IPS-18a (cell line): Measurements from ENCODE around the gene SCARF1.
A peak's percentile ranks its signal among the peaks of the same experiment; 100 is the strongest.

Experiments used
- H3K27ac ChIP-seq: one replicate; pipeline ENCODE4 v1.5.1; 2013; ENCODE audit warnings: low read length
- H3K27me3 ChIP-seq: one replicate; pipeline ENCODE4 v1.6.1; 2013; ENCODE audit warnings: mild to moderate bottlenecking, low read length; ENCODE audit not compliant: control insufficient read depth, insufficient read depth
- H3K36me3 ChIP-seq: one replicate; pipeline ENCODE4 v1.6.1; 2013; ENCODE audit warnings: low read depth, low read length; ENCODE audit not compliant: control insufficient read depth
- H3K4me1 ChIP-seq: one replicate; pipeline ENCODE4 v1.6.1; 2013; ENCODE audit warnings: low read depth, low read length; ENCODE audit not compliant: control insufficient read depth
- H3K4me3 ChIP-seq: one replicate; pipeline ENCODE4 v1.5.1; 2013; ENCODE audit warnings: low read length
- H3K9ac ChIP-seq: one replicate; pipeline ENCODE4 v1.6.1; 2013; ENCODE audit warnings: mild to moderate bottlenecking, low read length, moderate library complexity
- H3K9me3 ChIP-seq: one replicate; pipeline ENCODE4 v1.6.1; 2013; ENCODE audit warnings: low read depth, low read length; ENCODE audit not compliant: control insufficient read depth

The SCARF1 gene

DNA sequence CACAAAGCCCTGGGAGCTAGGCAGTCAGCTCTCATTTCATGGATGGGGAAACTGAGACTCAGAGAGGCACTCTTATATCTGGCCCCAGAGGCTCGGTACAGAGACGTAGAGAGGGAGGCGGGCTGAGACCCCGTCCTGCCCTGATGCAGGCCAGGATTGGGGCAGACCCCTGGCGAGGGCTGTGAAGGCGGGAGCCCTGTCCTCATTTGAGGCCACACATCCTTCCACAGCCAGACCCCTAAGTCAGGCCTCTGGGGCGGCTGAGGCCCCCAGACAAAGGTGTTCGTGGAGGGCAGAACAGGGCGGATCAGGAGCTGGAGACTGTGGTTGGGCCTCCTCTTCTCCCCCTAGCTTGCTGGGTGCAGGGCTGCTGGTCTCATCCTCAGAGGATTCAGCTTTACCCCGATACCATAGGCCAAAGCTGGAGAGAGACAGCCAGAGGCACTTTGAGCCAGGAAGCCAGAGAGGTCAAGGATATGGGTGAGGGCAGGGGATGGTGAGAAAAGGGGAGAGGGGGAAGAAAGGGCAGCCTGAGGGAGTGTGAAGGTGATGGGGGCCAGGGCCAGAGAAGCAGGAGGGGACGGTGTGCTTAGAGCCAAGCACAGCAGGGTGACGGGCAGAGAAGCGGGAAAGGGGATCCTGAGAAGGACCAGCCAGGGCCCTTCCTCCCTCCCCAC is 805 bp upstream of the SCARF1 start:
- H3K4me3 ChIP-seq = no peak overlapping the region
- peaks cover 20% of the 10 kb centered on the region for H3K27me3 ChIP-seq
- peaks cover 9% of the 10 kb centered on the region for H3K36me3 ChIP-seq
- H3K9ac ChIP-seq = no peak overlapping the region
- H3K27ac ChIP-seq = no peak overlapping the region
- H3K9me3 ChIP-seq = no peaks in the 10 kb centered on the region
- peaks cover 9% of the 10 kb centered on the region for H3K4me1 ChIP-seq

DNA sequence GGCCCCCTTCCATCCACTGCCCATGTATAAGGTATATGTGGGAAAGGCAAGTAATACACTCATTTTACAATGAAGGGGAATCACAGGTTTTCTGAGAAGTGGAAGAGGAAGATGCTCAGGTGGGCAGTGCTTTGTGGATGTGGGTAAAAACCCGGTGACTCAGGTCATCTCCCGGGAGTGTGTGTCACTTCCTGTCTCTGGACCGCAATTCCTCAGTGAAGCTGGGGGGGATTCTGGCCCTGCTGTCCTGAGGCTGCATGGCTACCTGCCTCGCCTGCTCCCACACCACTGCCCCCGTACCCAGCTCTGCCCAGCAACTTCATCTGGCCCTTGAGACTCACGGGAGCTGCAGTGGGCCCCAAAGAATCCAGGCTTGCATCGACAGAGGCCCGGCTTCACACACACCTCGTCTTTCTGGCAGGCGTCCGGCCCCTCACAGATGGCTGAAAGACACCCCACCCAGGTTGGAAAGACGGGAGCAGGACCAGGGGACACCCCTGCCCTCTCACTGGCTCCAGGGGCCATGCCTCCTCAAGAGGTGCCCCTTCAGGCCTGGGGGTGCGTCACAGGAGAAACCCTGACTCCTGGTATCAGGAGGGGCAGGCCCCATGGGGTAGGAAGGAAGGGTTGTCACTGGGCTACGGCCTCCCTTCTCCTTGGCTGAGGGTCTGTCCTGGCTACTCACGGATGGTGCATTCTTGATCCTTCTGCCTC is 882 bp downstream of the SCARF1 start:
- Histone ChIP-seq H3K9me3 (no peaks in the 10 kb centered on the region), H3K9ac (no peak overlapping the region), H3K36me3 (no peaks in the 10 kb centered on the region), H3K27ac (no peak overlapping the region), H3K27me3 (peaks cover 20% of the 10 kb centered on the region), H3K4me3 (no peak overlapping the region), H3K4me1 (peaks cover 5% of the 10 kb centered on the region)

DNA sequence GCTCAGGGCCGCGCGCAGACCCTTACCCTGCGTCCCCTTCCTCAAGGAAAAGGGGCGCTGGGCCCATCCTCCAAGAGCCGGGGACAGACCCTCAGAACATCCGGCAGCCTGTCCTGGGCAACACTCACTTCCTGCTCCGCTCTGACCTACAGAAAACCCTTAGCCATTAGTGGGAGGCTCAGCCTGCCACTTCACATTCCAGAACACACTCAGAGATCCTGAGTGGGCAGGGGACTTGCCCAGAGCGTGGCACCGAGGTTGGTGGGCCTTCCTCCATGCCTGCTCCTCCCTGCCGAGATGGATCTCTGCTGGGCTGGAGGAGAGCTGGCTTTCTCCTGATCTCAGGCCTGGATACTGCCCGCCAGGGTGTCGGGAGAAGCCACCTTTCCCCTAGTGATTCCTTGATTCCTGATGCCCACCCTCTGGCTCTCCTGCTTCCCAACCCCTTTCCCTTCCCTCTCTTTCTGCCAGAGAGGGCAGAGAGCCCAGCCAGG is 1.5 kb downstream of the SCARF1 start:
- Histone ChIP-seq H3K4me1 (peaks cover 5% of the 10 kb centered on the region), H3K36me3 (no peaks in the 10 kb centered on the region), H3K9me3 (no peaks in the 10 kb centered on the region), H3K9ac (no peak overlapping the region), H3K27me3 (peaks cover 20% of the 10 kb centered on the region), H3K4me3 (peak overlapping the region; percentile 45), H3K27ac (no peak overlapping the region)

DNA sequence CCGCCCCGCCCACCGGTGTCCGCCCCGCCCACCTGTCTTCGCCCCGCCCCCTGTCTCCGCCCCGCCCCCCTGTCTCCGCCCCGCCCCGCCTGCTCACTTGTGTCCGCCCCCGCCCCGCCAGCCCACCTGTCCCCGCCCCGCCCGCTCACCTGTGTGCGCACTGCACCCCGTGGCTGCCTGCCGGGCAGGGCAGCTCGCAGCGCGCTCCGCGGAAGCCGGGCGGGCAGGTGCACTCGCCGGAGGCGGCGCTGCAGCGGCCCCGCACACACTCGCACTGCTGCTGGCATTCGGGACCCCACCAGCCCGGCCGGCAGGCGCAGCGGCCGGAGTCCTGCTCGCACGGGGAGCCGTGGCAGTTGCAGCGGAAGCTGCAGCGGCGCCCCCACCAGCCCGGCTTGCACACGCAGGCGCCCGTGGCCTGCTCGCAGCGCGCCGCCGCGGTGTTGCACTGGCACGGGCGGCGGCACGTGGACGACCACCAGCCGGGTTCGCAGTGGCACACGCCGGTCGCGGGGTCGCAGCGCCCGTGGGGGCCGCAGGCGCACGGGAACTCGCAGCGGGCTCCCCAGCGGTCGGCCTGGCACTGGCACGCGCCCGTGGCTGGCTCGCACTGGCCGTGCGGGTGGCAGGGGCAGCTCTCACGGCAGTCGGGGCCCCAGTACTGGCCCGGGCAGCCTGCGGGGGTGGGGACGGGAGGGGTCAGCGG is 2.1 kb downstream of the SCARF1 start:
- H3K27ac ChIP-seq = no peak overlapping the region

DNA sequence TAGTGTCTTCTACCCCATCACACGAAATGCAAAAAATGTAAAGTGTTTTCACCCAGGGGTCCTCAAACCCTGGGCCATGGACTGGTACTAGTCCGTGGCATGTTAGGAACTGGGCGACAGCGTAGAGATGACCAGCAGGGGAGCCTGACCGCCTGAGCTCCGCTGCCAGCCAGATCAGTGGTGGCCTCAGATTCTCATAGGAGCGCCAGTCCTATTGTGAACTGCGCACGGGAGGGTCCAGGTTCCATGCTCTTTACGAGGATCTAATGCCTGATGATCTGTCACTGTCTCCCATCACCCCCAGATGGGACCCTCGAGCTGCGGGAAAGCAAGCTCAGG is 4.5 kb downstream of the SCARF1 start:
- no peaks in the 10 kb centered on the region for H3K36me3 ChIP-seq
- H3K27ac ChIP-seq = no peak overlapping the region
- H3K4me3 ChIP-seq = no peak overlapping the region
- no peaks in the 10 kb centered on the region for H3K9me3 ChIP-seq
- no peak overlapping the region for H3K9ac ChIP-seq
- H3K4me1 ChIP-seq = peaks cover 5% of the 10 kb centered on the region
- peaks cover 12% of the 10 kb centered on the region for H3K27me3 ChIP-seq

More for the DNA sequence above, 2.1 kb downstream of the SCARF1 start:
- H3K36me3 ChIP-seq = no peaks in the 10 kb centered on the region
- H3K4me3 ChIP-seq = peak overlapping the region; percentile 45
- H3K27me3 ChIP-seq = peaks cover 20% of the 10 kb centered on the region
- peaks cover 5% of the 10 kb centered on the region for H3K4me1 ChIP-seq
- H3K9me3 ChIP-seq = no peaks in the 10 kb centered on the region
- no peak overlapping the region for H3K9ac ChIP-seq

DNA sequence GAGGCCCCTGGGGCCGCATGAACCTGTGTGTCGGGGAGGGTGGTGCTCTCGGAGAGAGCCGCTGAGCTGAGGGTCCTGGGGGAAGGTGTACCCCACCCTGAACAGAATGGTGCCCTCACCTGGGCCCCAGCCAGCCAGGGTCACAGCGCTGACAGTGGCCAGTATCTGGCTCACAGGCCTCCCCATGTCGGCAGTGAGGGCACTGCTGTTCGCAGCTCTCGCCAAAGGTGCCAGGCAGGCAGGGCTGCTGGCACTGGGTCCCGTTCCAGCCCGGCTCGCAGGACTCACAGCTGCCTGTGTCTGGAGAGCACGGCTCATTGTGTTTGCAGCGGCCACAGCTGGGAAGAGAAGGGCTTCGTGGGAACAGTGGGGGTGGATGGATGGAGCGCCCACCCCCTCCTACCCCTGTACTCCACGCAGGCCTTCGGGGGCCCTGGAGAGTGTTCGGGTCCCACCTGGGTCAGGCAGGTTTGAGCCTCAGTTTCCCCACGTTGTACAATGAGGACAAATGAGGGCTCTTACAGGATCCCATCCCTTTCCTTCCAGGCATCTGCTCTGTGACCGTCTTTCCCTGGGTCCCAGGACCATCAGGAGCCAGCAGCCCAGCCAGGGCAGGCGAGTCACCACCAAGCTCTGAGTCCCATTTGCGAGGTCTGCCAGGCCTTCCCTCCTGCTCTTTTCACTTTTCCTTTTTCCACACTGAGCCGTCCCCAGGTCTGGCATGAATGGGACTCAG is 5.0 kb downstream of the SCARF1 start:
- Histone ChIP-seq H3K27ac (no peak overlapping the region), H3K4me1 (peaks cover 5% of the 10 kb centered on the region), H3K9me3 (no peaks in the 10 kb centered on the region), H3K36me3 (no peaks in the 10 kb centered on the region), H3K9ac (no peak overlapping the region), H3K27me3 (peaks cover 12% of the 10 kb centered on the region), H3K4me3 (no peak overlapping the region)

DNA sequence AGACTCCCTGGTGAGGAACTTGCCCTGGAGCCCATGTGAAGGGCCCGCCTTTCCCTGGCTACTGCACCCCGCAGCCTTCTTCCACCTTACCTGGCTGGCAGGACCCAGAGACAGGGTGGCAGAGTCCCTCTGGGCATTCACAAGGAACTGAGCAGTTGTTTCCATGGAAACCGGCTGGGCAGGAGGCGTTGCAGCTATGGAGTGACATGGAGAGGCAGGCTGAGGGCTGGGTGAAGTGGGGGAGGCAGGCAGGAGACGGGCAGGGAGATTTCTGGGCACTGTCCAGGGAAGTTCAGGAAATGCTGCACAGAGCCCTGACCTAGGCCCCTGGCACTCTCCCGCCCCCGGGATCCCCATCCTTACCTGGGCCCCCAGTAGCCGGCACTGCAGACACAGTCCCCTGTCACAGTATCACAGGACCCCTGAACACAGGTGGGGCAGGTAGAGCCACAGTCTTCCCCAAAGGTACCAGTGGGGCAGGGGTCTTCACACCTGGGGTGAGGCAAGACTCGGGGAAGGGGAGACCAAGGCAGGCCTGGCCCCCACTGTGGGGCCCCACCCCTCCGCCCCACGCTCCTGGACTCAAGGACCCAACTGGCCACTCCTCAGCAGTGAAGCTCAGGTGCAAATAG is 5.9 kb downstream of the SCARF1 start:
- Histone ChIP-seq H3K4me1 (peaks cover 5% of the 10 kb centered on the region), H3K9me3 (no peaks in the 10 kb centered on the region), H3K9ac (no peak overlapping the region), H3K4me3 (no peak overlapping the region), H3K36me3 (no peaks in the 10 kb centered on the region), H3K27ac (no peak overlapping the region), H3K27me3 (peaks cover 11% of the 10 kb centered on the region)

DNA sequence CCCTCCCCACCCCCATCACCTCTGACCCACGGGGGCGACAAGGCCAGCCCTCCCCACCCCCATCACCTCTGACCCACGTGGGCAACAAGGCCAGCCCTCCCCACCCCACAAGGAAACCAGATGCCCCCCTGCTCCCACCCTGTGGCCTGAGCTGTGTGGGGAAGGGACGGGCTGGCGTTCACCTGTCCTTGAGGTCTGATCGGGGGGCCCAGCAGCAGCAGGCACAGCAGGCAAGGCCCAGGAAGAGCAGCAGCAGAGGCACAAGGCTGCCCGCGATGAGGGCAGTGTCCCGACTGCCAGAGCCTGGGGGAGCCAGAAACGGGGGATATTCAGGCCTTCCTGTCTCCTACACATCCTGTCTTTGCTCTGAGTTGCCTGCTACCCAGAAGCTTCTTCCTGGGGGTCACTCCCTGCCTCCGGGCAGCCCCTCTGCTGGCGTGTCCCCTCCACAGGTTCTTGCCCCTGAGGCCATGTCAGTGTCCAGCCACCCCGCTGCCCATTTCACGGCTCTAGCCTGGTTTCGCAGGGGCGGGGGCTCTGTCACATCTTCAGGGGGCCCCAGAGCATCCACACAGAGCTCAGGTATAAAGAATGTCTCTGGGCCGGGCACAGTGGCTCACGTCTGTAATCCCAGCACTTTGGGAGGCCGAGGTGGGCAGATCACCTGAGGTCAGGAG is 6.8 kb downstream of the SCARF1 start:
- no peaks in the 10 kb centered on the region for H3K36me3 ChIP-seq
- no peak overlapping the region for H3K4me3 ChIP-seq
- no peaks in the 10 kb centered on the region for H3K9me3 ChIP-seq
- H3K4me1 ChIP-seq = no peaks in the 10 kb centered on the region
- peaks cover 2% of the 10 kb centered on the region for H3K27me3 ChIP-seq
- H3K9ac ChIP-seq = no peak overlapping the region
- H3K27ac ChIP-seq = no peak overlapping the region

DNA sequence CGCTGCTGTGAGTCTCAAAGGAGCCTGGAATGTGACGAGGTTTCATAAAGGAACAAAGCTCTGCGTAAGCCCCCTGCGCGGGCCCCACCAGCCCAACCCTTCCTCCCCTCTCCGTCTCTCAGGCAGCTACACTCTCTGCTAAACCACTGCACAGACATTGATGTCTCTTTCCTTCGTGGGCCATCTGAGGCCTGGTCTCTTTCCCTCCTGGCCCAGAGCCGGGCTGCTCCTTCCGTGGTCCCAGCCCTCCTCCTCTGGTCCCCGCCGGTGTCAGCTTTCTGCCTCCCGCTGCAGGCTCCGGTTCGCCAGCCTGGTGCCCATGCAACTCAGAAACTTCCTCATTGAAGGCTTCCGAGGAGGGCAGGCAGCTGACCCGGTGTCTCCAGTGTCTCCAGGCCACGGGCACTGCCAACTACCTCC is 7.4 kb downstream of the SCARF1 start:
- Histone ChIP-seq H3K9ac (no peak overlapping the region), H3K27ac (no peak overlapping the region), H3K4me1 (no peaks in the 10 kb centered on the region), H3K9me3 (no peaks in the 10 kb centered on the region), H3K36me3 (no peaks in the 10 kb centered on the region), H3K27me3 (no peaks in the 10 kb centered on the region), H3K4me3 (no peak overlapping the region)

DNA sequence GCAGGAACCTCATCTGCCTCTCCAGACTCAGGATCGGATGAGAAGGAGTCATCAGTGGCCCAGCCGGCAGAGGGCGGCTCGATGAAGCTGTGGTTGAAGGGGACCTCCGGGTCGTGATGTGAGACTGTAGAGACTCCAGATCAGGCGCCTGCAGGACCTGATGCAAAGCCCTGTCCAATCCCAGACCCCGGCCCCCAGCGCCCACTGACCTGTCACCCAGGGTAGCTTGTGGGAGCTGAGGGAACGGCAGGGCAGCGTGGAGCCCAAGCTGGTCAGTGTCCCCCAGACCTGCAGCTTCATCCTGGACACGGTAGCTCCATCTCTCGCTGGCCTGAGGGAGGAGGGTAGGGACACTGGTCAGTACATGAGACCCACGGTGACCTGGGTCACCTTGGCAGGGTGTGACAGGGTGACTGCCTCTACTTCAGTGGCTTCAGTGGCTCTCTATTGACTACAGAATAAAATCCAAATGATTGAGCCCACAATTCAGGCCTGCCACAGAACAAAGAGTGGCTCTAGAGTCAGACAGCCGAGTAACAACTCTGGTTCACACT is 8.7 kb downstream of the SCARF1 start:
- no peak overlapping the region for H3K9ac ChIP-seq
- H3K9me3 ChIP-seq = no peaks in the 10 kb centered on the region
- no peak overlapping the region for H3K4me3 ChIP-seq
- no peaks in the 10 kb centered on the region for H3K36me3 ChIP-seq
- H3K27ac ChIP-seq = no peak overlapping the region
- H3K27me3 ChIP-seq = no peaks in the 10 kb centered on the region
- no peaks in the 10 kb centered on the region for H3K4me1 ChIP-seq
